Measurements from ENCODE around the gene PPM1F.

DNA sequence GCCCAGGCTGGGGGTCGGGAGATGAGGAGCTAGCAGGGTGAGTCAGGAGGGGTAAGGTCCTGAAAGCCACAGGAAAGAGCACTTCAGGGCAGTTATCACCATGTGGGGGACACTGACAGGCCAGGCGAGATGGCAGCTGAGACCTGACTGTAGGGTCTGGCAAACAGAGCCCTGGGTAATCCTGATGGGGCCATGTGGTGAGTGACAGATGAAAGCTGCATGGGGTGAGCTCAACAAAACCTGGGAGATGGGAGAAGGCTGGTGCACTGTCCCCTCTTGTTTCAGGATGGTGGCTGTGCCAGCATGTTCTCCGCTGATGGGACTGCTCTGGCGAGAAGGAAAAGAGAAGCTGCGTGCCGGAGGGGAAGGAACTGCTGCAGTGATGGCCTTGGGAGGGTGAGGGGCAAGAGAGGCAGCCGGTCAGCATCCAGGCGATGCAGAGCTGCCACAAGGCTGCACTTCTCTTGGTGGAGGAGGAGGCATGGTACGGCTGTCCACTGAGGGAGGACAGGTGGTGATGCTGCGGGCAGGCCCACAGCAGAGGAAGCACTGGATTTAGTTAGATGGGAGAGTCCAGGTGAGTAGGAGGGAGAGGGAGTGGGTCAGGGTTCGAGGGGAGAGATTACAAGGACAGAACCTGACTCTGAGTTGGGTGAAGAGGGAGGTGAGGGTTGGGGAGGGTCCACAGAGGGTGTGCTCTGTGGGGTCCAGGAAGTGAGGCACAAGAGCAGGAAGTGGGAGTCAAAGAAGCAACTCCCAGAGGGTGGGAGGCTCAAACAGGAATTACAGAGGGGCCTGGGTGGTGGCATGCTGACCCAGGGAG lies 26.1 kb upstream of the PPM1F start:
- TF ChIP-seq EZH2 (IDR thresholded peaks at IDR 0.05; ENCODE audit: insufficient read depth, poor library complexity, severe bottlenecking) (no peak), EZH2phosphoT487 (IDR thresholded peaks at IDR 0.05; ENCODE audit: insufficient read depth, low read depth) (no peak)
